GM12891 (cell line): Measurements from ENCODE around the gene RBM33.

Experiments used
- PAX5 ChIP-seq: IDR thresholded peaks from 2 replicates; pipeline ENCODE4 v1.6.1; 2011; ENCODE audit warnings: low read length, moderate library complexity, mild to moderate bottlenecking; ENCODE audit not compliant: insufficient read depth, severe bottlenecking
- POLR2A ChIP-seq: IDR thresholded peaks from 2 replicates; pipeline ENCODE4 v1.6.1; 2011; ENCODE audit warnings: low read depth, low read length, control low read depth
- POLR2AphosphoS5 ChIP-seq: IDR thresholded peaks from 2 replicates; pipeline ENCODE4 v1.6.1; 2011; ENCODE audit warnings: low read depth, low read length, control low read depth
- POU2F2 ChIP-seq: IDR thresholded peaks from 2 replicates; pipeline ENCODE4 v1.6.1; 2011; ENCODE audit warnings: low read depth, mild to moderate bottlenecking, control low read depth, low read length, moderate library complexity
- TAF1 ChIP-seq: IDR thresholded peaks from 2 replicates; pipeline ENCODE4 v1.6.1; 2011; ENCODE audit warnings: low read depth, low read length, control low read depth

- TF ChIP-seq POLR2A (no peak), POLR2AphosphoS5 (no peak), TAF1 (no peak), PAX5 (no peak), POU2F2 (no peak)
Measured at GRCh38 chr7:155774947-155775346, 130.5 kb downstream of the RBM33 start.
